CD4-positive, alpha-beta T cell treated with Interleukin-4 for 4 hours (primary cell): ENCODE measurements around the gene MICALL2.
A peak's percentile ranks its signal among the peaks of the same experiment; 100 is the strongest.

Experiments
- DNase-seq: peaks from one replicate; pipeline ENCODE4 v3.0.0-alpha.2; 2020

Gene MICALL2

DNA sequence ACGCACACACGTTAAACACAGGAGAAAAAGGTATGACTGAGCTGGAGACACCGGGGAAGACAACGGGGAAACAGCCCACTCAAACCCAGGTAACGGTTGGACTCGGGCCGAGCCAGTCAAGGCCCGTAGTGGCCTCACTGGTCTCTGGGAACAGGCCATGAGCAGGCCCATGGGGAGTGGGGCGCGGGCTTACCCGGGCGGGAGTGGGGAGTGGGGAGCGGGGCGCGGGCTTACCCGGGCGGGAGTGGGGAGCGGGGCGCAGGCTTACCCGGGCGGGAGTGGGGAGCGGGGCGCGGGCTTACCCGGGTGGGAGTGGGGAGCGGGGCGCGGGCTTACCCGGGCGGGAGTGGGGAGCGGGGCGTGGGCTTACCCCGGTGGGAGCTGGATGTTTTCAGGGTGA is 33.4 kb upstream of the MICALL2 start:
- no peak for DNase-seq

- DNase-seq = no peak
These were observed 33.0 kb upstream of the MICALL2 start for GRCh38 chr7:1492221-1492620.

DNA sequence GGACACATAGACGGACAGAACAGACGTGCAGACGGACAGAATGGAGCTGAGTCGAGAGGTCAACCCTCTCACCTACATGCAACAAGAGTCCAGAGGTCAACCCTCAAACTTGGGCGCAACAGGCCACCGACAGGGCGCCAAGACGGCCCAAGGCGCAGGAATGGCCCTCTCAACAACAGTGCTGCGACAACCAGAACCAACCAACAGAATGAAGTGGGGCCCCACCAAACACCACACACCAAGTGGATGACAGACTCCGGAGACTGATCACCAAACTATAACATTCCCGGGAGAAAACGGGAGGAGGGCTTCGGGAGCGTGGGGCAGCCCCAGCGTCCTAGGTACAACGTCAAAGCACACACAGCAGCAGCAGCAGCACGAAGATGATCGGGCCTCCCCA is 31.6 kb upstream of the MICALL2 start:
- no peak for DNase-seq

DNA sequence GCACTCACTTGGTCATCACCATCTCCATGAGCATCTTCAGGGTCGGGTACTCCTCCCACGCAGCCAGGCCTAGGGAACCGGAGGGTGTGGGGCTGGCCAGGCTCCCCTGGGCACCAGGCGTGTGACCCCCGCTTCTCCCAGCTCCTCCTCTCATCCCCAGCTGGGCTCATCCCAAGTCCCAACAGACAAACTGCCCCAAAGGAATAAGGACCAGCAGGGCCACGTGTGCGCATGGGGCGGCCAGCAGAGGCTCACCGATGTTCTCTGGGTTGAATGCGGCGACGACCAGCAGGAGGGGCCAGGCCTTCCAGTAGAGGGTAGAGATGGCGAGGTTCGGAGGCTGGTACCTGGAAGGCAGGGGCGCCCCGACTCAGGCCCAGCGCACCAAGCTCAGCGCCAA is 30.1 kb upstream of the MICALL2 start:
- DNase-seq = no peak

DNA sequence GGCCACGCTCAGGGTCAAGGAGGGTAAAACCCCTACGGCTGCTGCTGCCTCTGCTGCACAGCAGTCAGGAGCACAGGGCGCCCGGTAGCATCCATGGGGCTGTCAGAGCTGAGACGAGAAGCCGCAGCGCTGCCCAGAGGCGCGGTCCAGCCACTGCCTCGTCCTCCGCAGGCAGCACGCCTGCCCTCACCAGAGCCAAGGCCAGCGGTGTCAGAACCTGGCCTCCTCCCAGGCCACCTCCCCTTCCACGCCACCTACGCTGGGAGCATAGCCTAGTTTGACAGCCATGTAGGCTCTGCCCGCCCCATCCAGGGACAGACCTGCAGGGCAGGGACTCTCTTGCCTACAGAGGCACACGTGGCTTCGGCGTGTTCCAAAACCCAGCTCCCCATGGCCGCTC is 28.7 kb upstream of the MICALL2 start:
- no peak for DNase-seq

DNA sequence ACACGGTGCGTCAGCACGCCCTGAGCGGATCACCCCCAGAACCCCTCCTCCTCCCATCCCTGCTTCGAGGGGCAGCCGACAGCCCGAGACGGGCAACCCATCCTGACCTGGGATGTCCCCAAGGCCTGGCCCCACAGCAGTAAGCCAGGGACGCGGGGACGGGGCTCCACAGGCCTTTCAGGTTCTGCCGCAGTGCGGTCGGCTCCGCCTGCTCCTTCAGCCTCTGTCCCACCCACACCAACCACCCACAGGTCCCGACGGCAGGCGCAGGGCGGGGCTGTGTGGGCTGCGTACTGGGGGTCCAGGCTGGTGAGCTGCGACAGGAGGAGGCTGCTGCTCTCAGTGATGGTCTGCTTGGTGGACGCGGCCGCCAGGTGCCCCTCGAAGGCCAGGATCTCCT is 28.2 kb upstream of the MICALL2 start:
- DNase-seq = no peak

- no peak for DNase-seq
These were observed 27.3 kb upstream of the MICALL2 start for GRCh38 chr7:1486571-1486970.

DNA sequence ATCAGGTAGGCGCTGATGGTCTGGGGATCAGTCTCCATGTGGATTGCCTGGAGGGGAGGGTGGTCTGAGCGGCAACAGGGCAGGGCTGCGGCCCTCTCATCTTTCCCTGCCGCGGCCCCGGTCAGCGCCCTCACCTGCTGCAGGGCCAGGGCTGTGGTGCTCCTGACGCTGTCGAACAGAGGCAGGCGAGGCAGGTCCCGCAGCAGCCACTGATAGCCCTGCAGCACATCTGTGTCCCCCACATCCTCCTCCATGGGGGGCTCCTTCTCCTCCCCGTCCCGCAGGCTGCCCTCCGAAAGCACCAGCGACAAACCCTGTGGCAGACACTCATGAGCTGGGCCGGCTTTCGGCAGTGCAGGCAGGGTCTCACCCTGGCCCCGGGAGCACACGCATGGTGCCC is 25.9 kb upstream of the MICALL2 start:
- no peak for DNase-seq

GRCh38 chr7:1484569-1484968 is 25.3 kb upstream of the MICALL2 start:
- DNase-seq = no peak

DNA sequence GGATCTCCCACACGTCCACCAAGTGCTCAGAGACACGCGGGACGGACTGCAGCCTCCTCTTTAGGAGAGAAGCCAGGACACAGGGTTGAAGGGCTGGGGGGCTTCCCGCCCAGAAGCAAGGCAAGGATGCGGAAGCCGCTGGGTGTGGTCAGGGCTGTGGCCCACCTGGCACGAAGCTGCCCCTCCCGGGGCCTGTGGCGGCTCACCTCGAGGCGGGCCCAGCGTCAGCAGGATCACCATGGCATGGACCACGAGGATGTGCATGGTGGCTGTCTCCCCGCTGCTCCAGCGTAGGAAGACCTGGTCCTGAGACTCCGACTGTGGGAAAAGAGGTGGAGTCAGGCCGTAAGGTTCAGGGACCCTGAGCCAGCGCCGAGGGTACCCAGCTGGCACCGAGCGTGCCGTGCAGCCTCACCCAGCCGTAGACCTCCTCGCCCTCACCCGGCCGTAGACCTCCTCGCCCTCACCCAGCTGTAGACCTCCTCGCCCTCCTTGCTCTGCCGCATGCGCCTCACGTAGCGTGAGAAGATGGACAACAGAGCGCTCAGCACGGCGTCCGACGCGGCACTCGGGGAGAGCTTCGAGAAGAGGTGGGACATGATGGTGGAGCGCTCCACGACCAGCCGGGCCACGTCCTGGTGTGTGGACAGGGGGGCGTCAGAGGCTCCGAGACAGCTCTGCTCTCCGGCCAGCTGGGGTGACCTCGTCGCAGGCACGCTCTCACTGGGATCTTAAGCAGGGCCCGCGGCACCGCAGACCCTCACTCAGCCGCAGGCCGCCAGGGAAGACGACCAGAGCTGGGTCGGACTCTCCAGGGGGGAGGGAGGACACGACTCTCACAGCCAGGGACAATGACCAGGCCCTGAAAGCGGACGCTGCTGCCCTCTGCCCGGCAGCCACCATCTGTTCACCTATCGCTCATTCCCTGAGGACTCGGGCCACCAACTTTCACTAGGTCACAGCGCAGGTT is 24.6 kb upstream of the MICALL2 start:
- no peak for DNase-seq

GRCh38 chr7:1483079-1483478 is 23.8 kb upstream of the MICALL2 start:
- no peak for DNase-seq

- no peak for DNase-seq
These were observed 22.0 kb upstream of the MICALL2 start for GRCh38 chr7:1481300-1481699.

DNA sequence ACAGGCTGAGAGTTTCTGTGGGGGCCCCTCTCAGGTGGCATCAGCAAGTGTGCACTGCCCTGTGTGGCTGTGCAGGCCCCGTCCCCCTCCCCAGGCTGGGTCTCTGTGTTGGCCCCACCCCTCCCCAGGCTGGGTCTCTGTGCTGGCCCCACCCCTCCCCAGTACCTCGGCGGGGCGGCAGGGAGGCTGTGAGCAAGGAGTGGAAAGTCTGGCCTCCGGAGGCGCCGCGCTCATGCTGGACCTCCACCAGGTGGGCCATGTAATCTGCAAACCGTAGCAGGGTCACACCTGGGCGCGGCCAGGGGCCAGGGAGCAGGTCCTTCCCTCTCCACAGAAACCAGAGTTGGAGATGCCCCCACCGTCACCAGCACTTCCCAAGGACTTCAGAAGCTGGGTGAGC is 21.4 kb upstream of the MICALL2 start:
- DNase-seq = no peak

DNA sequence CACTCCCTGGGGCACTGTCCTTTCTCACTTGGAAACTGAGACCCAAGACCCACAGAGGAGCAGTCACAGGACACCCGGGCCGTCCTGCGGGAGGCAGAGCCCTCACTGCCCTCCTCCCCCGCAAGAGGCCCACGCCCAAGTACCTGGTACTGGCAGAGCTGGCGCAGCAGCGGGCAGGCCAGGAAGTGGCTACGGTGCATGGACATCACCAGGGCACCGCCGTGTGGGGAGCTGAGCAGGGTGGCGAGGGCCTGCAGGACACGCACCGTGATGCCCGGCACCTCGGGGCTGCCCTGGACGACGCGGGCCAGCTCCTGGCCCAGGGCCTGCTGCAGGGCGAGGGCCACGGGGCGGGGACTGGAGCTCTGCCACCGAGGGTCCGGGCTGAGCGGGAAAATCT is 20.0 kb upstream of the MICALL2 start:
- DNase-seq = no peak

GRCh38 chr7:1478480-1478879 is 19.2 kb upstream of the MICALL2 start:
- DNase-seq = no peak

DNA sequence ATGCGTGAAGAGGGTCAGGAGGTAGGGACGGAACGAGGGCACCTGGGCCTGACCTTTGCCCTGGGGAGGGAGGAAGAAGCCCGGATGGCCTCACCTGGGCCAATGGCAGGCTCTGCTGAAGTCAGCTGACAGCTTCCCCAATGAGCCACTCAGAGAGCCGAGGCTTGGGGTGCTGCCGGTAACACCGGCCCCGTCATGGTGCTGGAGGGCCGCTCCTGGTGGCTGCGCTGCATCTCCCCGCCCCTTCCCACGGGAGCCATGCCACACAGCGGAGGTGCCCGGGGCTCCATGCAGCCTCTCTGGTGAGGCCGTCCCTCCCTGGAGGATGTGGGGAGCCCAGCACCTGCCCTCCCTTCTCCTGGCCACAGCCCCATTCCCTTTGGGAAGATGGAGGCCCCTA is 17.6 kb upstream of the MICALL2 start:
- DNase-seq = no peak

DNA sequence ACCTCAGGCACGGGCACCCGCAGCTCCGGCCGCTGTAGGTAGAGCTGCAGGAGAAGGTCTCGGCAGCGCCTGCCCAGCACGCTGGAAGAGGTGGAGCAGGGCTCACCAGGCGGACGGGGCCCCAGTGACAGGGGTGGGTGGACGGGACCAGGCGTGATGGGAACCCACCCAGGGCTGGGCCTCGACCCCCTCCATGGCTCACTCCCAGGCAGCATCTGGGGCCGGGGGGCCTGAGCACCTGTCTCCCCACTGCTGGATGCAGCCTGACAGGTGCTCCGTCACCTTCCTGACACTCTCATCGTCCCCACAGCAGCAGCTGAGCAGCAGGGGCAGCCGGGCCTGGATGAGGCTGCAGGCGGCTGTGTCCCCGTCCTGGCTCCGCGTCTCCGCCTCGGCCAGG is 16.7 kb upstream of the MICALL2 start:
- DNase-seq = no peak

DNA sequence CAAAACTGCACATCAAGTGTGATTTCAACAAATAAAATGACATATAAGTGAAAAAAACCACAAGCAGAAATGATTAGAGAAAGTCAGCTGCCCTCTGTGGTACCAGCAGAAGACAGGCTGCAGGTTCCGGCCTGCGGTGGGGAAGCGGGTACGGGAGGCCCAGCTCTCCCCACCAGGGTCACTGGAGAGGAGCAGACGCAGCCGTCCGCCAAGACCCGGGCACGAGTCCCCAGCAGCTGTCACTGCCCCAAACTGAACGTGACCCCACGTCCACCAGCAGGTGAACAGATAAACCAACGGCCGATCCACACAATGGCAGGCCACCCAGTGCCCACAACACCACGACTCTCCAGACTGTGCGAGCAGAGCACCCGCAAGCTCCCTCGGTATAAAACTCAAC is 16.1 kb upstream of the MICALL2 start:
- no peak for DNase-seq

DNA sequence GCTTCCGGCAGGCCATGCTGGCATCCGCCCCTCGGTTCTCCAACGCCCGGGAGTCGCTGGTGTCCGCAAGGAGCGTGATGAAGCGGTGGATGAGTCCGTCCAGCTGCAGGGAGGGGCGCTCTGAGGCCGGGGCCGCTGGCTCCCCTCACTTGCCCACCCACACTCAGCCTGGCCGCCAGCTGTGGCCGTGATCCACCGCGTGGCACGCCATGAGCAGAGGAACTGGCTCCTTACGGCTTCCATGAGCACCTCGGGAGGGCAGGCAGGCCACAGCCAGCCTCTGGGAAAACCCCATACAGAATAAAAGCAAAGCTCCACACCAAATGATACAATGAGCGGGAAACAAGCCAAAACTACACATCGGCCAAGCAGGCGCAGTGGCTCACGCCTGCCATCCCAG is 15.5 kb upstream of the MICALL2 start:
- no peak for DNase-seq

GRCh38 chr7:1473864-1474512 is 14.7 kb upstream of the MICALL2 start:
- peak; percentile 82 for DNase-seq

DNA sequence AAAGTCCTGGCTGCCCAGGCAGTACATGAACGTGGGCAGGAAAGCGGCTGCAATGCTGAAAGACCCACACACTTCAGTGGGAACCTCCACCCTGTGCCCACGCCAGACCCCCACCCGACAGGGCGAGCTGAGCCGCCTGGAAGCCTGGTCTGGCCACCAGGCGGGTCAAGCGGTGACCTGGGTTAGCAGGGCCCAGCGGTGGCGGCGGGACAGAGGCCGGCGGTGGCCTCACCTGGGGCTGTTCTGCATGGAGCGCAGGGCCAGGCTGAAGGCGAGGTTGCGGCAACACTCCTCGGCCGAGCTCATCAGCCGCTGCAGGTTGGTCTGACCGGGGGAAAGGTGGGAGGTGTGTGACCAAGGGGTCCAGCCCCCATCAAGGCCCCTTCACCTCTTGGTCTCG is 11.6 kb upstream of the MICALL2 start:
- DNase-seq = no peak

DNA sequence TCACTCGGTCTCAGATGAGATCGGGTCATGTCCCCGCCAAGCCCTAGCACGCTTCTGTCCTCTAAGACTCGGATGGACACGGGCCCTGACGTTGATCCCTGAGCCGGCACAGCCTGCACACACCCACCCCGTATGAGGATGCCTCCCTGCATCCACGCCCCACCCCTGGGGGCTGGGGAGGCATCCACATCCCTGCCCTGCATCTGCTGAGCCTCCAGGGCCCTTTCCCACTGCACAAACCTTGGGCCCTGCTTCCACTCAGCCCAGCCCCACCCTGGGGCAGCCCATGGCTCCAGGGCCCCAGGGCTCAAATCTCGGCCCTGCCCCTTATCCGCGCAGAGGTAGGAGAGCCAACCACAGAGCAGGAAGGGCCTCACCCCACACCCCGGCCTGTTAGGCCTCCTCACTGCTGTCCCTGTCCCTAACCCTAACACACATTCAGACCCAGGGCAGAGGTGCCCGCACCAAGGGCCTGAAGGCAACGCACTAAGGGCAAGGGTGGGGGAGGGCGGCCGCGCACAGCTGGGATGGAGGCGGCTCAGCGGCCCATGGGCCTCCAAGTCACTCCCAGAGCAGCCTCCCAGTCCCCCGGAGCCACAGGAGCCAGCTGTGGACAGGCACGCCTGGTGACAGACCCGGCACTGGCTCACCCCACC is 9.5 kb upstream of the MICALL2 start:
- DNase-seq = no peak

GRCh38 chr7:1468203-1468602 is 8.9 kb upstream of the MICALL2 start:
- no peak for DNase-seq
